Embryonic facial prominence (tissue), 1 donor: ENCODE results near the gene HIGD1B.
"Not testable (repeated sequence)": the region's sequence is repeated elsewhere in the genome, so short reads cannot be mapped to it uniquely, and the experiment has no call there.

ENCODE experiments used
- DNase-seq: peaks from one replicate; pipeline ENCODE4 v3.0.0-alpha.2; 2016; ENCODE audit errors: extremely low spot score

Gene HIGD1B

GRCh38 chr17:44847586-44847985 lies at the start of gene HIGD1B:
TSS of gene HIGD1B (plus strand) at chr17:44847883. CDS start at chr17:44848153, 270 bp downstream.
- no peak for DNase-seq

DNA sequence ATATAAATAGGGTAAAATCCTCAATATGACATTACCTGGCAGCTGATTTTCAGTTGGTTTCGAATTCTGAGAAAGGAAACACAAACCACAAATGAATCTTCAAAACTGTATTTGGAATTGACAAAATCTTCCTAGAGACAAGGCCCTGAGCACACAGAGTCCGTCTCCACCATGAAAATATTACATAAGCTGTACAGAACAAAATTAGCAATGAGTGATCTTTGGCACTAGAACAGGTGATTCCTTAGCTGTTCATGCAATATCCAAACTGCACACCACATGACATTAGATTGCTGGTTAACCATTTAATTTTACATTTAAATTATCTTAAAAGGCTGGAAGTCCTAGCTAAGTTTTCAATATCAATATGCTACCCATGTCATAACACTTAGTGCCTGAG lies 49.3 kb upstream of the HIGD1B start:
- DNase-seq = no peak

GRCh38 chr17:44801880-44802279 lies 45.8 kb upstream of the HIGD1B start:
- no peak for DNase-seq

DNA sequence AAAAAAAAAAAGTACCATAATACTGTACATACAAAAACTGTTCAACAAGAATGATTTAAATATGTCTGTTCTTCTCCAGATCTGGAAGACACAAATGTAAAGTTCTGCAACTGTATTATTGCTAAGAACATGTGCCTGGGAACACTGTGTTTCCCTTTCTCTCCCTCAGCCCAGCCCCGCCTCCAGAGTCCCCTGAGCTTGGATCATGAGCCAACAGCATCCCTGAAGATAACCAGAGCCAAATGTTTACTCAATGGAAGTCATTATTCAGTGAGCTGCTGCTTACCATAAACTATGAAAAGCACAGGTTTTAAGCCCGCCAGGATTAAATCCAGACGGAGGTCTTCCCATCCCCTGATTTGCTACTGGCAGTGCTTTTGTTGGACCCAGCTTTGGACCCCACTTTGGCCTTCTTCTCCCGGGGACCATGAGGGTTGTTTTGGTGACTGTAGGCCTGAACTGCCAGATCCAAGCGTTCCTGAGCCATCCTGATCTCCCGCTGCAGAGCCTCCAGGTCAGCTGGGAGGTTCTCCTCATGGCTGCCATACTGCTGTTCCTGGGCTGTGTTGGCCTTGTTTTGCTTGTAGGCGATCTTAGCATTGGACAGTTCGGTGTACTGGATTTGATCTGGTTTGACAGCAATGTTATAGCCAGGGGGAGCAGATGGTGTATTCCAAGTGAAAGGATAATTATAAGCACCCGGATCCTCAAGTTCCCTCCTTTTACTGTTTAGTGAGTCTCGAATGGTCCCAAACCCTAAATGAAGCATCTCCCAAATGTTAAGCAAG lies 43.2 kb upstream of the HIGD1B start:
- DNase-seq = no peak

- no peak for DNase-seq
Measured at GRCh38 chr17:44807093-44807816, 40.4 kb upstream of the HIGD1B start.

DNA sequence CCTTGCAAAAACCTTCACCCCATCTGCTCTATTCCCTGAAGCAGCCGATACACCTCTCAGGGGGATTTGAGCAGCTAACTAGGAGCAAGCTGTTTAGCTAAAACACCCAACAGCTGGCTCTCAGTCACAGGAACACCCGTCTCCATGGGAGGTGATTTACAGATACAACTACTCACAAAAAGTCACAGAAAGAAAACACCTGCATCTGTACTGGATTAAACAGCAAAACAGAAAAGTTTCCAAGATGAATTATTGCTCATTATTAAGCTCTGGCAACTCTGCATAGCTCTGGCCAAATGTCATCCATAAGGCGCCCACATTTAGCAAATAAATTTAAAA lies 39.9 kb upstream of the HIGD1B start:
- no peak for DNase-seq

GRCh38 chr17:44808156-44808555 lies 39.5 kb upstream of the HIGD1B start:
- no peak for DNase-seq

- not testable (repeated sequence) for DNase-seq
Measured at GRCh38 chr17:44808656-44809388, 38.9 kb upstream of the HIGD1B start.

GRCh38 chr17:44812263-44812662 lies 35.4 kb upstream of the HIGD1B start:
- DNase-seq = no peak

GRCh38 chr17:44818508-44818907 lies 29.2 kb upstream of the HIGD1B start:
- DNase-seq = not testable (repeated sequence)

DNA sequence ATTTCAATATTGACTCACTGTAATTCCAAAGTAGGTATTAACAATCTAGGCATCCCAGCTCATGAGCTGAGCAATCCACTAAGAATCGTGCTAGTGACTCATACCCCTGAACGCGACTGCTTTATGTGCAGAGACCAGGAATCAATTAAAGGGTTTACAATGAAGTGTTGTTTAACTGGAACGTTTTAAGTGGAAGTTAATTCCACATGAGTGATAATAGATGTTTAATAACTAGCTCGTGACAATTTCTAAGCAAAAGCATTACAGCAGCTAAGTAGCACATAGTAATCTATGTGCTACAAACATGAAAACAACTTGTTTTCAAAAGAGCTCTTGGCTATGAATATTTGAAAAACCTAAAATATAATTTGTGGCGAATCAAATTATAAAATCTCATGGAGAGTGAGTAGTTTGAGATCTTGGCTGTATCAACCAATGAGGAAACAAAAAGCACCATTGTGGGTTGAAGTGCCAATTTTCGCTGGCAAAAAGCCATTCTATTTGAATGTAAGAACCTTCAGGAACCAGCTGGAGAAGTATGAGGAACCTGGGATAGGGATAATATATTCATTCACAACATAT lies 27.0 kb upstream of the HIGD1B start:
- no peak for DNase-seq

DNA sequence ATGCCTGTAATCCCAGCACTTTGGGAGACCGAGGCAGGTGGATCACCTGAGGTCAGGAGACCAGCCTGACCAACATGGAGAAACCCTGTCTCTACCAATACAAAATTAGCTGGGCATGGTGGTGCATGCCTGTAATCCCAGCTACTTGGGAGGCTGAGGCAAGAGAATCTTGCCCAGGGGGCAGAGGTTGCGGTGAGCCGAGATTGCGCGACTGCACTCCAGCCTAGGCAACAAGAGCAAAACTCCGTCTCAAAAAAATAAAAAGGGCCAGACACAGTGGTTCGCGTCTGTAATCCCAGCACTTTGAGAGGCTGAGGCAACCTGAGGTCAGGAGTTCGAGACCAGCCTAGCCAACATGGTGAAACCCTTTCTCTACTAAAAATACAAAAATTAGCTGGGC lies 22.4 kb upstream of the HIGD1B start:
- not testable (repeated sequence) for DNase-seq

- no peak for DNase-seq
Measured at GRCh38 chr17:44826123-44826790, 21.4 kb upstream of the HIGD1B start.

DNA sequence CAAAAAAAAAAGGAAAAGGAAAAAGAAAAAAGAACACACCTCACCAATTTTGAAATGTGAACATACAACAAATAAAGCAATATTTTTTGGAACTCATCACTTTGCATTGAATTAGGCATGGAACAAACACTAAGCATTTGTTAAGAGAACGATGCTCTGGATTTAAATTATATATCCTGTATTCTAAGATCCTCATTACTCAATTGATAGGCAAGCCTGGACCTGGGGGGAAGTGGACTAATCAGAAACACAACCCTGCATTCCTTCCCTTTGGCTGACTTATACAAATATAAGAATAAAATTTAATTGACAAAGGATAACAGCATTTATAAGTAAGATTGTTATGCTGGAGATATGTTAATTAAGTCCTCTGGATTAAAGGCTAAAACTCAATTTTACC lies 19.8 kb upstream of the HIGD1B start:
- DNase-seq = no peak

DNA sequence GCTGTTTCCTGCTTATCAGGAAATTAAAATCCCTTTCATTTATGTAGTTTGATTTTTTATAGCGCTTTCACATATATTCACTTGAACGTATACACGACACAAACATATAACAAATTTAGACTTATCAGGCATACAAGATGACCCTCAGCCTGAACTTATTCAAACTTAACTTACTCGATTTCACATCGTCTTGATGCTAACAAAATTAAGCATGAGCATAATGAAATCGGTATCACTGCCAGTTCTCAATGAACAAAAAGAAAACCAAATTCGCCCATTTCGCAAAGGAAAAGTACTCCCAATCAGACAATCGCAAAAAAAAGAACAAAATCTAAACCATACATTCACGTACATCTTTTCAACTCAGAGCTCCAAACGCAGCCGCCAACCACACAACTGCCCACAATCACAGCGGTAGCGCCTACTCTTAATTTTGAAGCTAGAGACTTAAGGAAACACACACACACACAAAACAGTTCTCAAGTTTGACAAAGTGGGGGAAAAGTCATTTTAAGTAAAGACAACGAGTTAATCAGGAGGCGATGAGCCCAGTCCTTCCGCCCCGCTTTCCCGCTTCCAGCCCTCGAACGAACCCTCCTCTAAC lies 18.7 kb upstream of the HIGD1B start:
- no peak for DNase-seq

DNA sequence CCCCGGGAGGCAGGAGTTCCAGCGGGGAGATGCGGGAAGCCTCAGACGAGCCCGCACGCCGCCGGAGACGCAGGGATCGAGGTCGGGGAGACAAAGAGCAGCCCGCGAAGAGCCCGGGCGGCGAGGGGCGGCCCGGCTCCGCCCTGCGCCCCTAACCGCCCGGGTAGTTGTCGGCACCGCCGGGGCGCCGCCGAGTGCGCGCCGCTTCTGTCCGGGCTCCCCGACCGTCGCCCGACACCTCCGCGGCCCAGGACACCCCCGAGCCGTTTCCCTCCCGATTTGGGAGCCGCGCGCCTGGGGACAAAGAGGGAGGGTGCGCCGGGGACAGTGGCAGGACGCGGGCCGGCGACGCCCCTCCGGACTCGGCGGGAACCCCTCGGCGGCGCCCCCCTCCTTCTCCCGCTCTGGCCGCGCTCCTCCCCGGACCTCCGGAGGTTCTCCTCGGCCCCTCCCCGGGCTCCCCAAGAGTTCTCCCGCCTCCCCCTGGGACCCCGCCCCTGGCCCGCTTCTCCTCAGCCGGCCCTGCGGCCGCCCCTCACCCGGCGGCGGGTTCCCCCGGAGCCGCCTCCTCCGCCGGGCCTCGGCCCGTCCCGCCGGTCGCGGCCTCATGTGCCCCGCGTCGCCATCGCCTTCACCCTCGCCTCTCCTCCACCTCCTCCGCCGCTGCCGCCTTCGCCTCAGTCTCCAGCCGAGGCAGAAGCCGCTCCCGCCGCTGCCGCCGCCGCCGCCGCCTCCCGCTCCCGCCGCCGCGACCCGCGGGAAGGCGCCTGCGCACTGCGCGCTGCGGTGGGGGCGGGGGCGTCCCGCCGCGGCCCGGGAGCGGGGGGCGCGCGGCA lies 17.9 kb upstream of the HIGD1B start, which contains the start of gene GJC1:
GJC1 (minus strand) TSS at position 765 of the 836 bp plus-strand sequence. CDS start 24,470 bp downstream, outside the sequence.
- DNase-seq = no peak

- no peak for DNase-seq
Measured at GRCh38 chr17:44830359-44831288, 17.1 kb upstream of the HIGD1B start.

GRCh38 chr17:44831371-44831770 lies 16.3 kb upstream of the HIGD1B start:
- no peak for DNase-seq

DNA sequence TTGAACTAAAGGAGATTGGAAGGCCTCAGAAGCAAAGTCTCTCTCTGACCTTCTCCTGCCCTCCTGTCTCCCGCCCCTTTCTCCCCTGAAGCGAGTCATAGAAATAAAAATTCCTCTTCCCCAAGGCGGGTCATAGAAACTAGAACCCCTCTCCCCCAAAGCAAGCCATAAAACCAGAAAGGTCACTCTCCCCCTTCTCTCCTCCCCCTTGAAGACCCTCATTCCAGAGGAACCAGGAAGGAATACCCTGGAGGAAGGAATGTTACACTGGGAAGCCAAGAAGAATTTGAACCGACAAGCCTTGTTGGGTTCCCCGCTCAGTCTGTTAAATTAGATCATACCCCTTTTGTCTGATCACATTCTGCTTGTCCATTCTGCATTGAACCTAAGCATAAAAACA lies 14.9 kb upstream of the HIGD1B start:
- no peak for DNase-seq
